ENCODE data around the gene TAGLN3. TPM values are rescaled to one million over a fixed set of nuclear protein-coding genes. Genes with fewer than 3 reads are reported as not detected.

The TAGLN3 gene
- total RNA-seq, 4 donors from 2014 or later: 0.65 TPM; not detected in 3

DNA sequence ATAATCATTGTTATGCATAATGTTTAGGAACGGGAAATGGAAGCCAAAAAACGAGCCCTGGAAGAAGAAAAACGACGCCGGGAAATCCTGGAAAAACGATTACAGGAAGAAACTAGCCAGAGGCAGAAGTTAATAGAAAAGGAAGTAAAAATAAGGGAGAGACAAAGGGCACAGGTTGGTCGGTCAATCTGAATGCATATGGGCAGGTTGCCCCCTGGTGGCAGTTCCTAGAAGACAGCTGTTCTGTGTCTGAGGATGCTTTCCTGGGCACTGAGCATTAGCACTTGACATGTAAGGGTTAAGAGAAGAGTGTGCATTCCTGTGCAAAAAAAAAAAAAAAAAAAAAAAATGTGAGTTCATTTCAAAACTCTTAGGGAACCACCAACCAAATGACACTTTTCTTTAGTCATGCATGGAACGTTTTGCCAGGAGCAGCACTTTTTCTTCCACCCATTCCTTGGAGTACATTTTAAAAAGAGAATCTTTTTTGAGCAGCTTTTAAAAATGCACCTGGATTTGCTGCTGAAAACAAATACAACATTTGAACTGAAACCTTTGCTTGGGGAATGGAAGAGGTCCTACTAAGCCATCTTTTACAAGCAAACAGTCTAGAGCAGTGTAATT, 31.0 kb upstream of the TAGLN3 start:
- ATAC-seq (ENCODE audit: low FRiP score): peak; percentile 70

GRCh38 chr3:111968319-111969054, 30.2 kb upstream of the TAGLN3 start:
- TF ChIP-seq CTCF (IDR thresholded peaks at IDR 0.05): no peak
- DNase-seq (ENCODE audit: low spot score) (no peak), ATAC-seq (ENCODE audit: low FRiP score) (no peak)

More for the DNA sequence above, 31.0 kb upstream of the TAGLN3 start:
- peak in 1 of 3 donors; percentile 96 for TF ChIP-seq CTCF (IDR thresholded peaks at IDR 0.05)
- peak; percentile 91 for DNase-seq (ENCODE audit: low spot score)

DNA sequence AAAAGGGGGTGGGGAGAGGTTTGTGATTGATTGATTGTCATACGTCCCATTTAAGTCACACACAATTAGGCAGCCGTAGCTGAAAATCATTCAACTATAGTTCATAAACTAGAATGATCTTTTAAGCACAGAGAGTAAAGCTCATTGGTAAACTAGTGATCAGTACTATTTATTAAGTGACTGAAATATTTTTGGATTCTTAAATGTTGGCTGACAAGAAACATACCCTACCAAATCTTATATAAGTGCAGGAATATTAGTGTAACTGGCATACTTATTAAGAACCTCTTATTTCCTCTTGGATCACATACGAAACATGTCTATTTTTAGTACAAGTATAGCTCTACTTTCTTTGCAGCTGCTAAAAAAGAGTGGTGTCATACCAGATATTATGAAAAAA, 28.3 kb upstream of the TAGLN3 start:
- DNase-seq (ENCODE audit: low spot score): no peak

DNA sequence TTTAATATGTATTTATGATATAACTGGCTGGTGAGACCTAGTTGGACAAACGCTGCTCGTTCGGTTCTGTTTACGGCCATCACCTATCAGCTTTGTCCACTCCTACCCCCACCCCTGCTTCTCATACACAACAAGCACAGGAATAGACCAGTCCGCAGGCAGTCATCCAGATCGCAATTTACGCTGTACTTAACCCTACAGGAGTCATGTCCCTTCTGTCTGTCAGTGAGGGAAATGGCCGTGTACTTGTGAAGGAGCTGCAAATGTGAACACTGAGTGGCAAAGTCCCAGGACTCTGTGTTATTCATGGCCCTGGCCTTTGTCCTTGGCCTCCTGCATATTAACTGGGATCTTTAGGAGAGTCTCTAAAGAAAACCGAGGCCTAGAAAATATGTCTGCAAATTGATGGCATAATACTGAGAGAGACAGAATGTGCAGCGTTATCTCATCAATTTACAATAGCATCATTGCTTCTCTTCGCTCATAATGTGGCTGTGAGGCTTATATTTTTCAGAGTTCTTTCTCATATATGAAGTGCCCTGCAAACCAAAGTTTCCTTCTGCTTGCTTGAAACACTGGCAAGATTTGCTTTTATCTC, 27.1 kb upstream of the TAGLN3 start:
- DNase-seq (ENCODE audit: low spot score) (no peak), ATAC-seq (ENCODE audit: low FRiP score) (no peak)
- TF ChIP-seq CTCF (IDR thresholded peaks at IDR 0.05): no peak

More for the DNA sequence above, 28.3 kb upstream of the TAGLN3 start:
- no peak for TF ChIP-seq CTCF (IDR thresholded peaks at IDR 0.05)
- no peak for ATAC-seq (ENCODE audit: low FRiP score)

DNA sequence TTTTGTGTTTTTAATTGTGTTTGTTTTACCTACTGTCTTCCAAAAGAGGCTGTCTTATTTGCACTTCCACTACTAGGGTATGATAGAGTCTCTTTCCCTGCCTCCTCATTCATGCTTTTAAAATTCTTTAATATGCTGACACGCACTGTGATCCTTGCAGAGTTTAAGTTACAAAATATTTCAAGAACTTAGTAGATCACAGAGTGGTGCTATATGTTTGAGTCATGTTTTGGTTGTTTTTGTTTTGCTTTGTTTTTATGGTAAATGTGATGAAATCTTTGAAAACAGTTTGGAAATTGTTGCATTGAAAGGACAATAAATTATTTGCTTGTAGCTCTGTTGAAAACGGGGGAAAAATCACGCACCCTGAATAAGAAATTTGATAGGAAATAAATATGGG, 25.8 kb upstream of the TAGLN3 start:
- TF ChIP-seq CTCF (IDR thresholded peaks at IDR 0.05): no peak
- ATAC-seq (ENCODE audit: low FRiP score) (no peak), DNase-seq (ENCODE audit: low spot score) (no peak)

DNA sequence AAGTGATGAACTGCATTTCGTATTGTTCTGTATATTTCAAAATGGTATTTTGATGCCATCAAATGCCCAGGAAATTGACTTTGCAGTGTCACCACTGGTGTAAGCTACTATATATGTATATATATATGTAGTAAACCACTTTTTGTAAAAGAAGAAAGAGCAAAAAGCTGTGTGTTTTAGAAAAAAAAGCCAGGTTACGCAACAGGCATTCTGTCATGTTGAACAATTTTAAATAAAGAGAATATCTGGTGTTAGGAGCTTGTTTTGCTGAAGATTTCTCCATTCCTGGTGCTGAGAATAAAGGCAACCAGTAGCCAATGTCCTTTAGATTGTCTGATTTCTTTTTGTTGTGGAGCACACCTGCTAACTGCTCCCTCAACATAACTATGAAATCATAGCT, 23.6 kb upstream of the TAGLN3 start:
- TF ChIP-seq CTCF (IDR thresholded peaks at IDR 0.05): no peak
- ATAC-seq (ENCODE audit: low FRiP score) (no peak), DNase-seq (ENCODE audit: low spot score) (no peak)

All from omental fat pad (tissue), 4 donors.